ENCODE results near the gene CRABP1.

The CRABP1 gene

GRCh38 chr15:78384651-78385050 lies 44.5 kb downstream of the CRABP1 start:
- DNase-seq, result no peak

GRCh38 chr15:78387246-78388037 lies 47.3 kb downstream of the CRABP1 start:
- no peak for DNase-seq

- DNase-seq, result no peak
These were observed 48.7 kb downstream of the CRABP1 start for GRCh38 chr15:78388865-78389264.

GRCh38 chr15:78389322-78389721 lies 49.2 kb downstream of the CRABP1 start:
- no peak for DNase-seq

GRCh38 chr15:78389738-78390137 lies 49.6 kb downstream of the CRABP1 start:
- DNase-seq, result no peak

- no peak for DNase-seq
These were observed 50.1 kb downstream of the CRABP1 start for GRCh38 chr15:78390242-78390641.

GRCh38 chr15:78390826-78391225 lies 50.7 kb downstream of the CRABP1 start:
- DNase-seq, result no peak

GRCh38 chr15:78391781-78392180 lies 51.6 kb downstream of the CRABP1 start:
- DNase-seq, result no peak

- peak; percentile 79 for DNase-seq
These were observed 52.3 kb downstream of the CRABP1 start for GRCh38 chr15:78392430-78392829.

GRCh38 chr15:78393137-78393536 lies 53.0 kb downstream of the CRABP1 start:
- DNase-seq, result no peak

- no peak for DNase-seq
These were observed 53.9 kb downstream of the CRABP1 start for GRCh38 chr15:78394026-78394425.

- no peak for DNase-seq
These were observed 54.9 kb downstream of the CRABP1 start for GRCh38 chr15:78394981-78395616.

GRCh38 chr15:78396186-78396814 lies 56.1 kb downstream of the CRABP1 start:
- DNase-seq, result no peak

GRCh38 chr15:78396976-78397375 lies 56.8 kb downstream of the CRABP1 start:
- DNase-seq, result no peak

GRCh38 chr15:78397382-78397781 lies 57.2 kb downstream of the CRABP1 start:
- no peak for DNase-seq

Measured in SHP77 treated with DMSO at 0.1 percent for 48 hours (cell line).